Osteoblast (primary cell): ENCODE results near the gene TPH2. TPM values are rescaled to one million over a fixed set of nuclear protein-coding genes. Genes with fewer than 3 reads are reported as not detected.
A peak's percentile ranks its signal among the peaks of the same experiment; 100 is the strongest.

ENCODE experiments used
- DNase-seq: peaks from one replicate; pipeline ENCODE4 v3.0.0; 2011; ENCODE audit warnings: low spot score, mixed read lengths; ENCODE audit not compliant: insufficient read length; ENCODE audit errors: missing footprints
- H2AFZ ChIP-seq: 2 replicates; pipeline ENCODE4 v1.6.0; 2011; ENCODE audit warnings: mild to moderate bottlenecking, low read length
- H3K27ac ChIP-seq: 2 replicates; pipeline ENCODE4 v1.5.1; 2011; ENCODE audit warnings: mild to moderate bottlenecking, low read depth, low read length, moderate library complexity
- H3K27me3 ChIP-seq: 2 replicates; pipeline ENCODE4 v1.6.0; 2012; ENCODE audit warnings: mild to moderate bottlenecking, control low read depth, inconsistent platforms, low read length, moderate library complexity; ENCODE audit not compliant: insufficient read depth
- H3K36me3 ChIP-seq: 2 replicates; pipeline ENCODE4 v1.5.1; 2011; ENCODE audit warnings: mild to moderate bottlenecking, low read length, control low read depth, moderate library complexity; ENCODE audit not compliant: insufficient read depth
- H3K4me1 ChIP-seq: 2 replicates; pipeline ENCODE4 v1.5.1; 2011; ENCODE audit warnings: mild to moderate bottlenecking, low read length, control low read depth, moderate library complexity; ENCODE audit not compliant: insufficient read depth
- H3K4me2 ChIP-seq: 2 replicates; pipeline ENCODE4 v1.6.0; 2011; ENCODE audit warnings: mild to moderate bottlenecking, low read length; ENCODE audit not compliant: insufficient read depth
- H3K4me3 ChIP-seq: fragments of 200-600 bp; sonication (generic); 3 replicates; pipeline ENCODE4 v1.5.1; 2012; ENCODE audit warnings: mild to moderate bottlenecking, low read length, inconsistent platforms; ENCODE audit not compliant: insufficient read depth
- H3K79me2 ChIP-seq: 2 replicates; pipeline ENCODE4 v1.6.0; 2012; ENCODE audit warnings: mild to moderate bottlenecking, low read length, control low read depth, inconsistent platforms; ENCODE audit not compliant: insufficient read depth
- H3K9me3 ChIP-seq: 2 replicates; pipeline ENCODE4 v1.5.1; 2011; ENCODE audit warnings: low read depth, low read length, control low read depth
- H4K20me1 ChIP-seq: 2 replicates; pipeline ENCODE4 v1.6.0; 2012; ENCODE audit warnings: mild to moderate bottlenecking, low read length, control low read depth; ENCODE audit not compliant: insufficient read depth
- total RNA-seq: library from RNA; depleted of rRNA; stranded (reverse); fragments of >200 nt; gene quantifications from 2 replicates; pipeline ENCODE4 v1.2.3, GENCODE V29; 2012
- TF ChIP-seq, protein P1 (sequence below): IDR thresholded peaks from 2 replicates; pipeline ENCODE4 v1.5.1; 2011; ENCODE audit warnings: mild to moderate bottlenecking, low read depth, low read length, moderate library complexity; ENCODE audit errors: extremely low read depth

The TPH2 gene
- total RNA-seq, 1 donor, result under 0.01 TPM

DNA sequence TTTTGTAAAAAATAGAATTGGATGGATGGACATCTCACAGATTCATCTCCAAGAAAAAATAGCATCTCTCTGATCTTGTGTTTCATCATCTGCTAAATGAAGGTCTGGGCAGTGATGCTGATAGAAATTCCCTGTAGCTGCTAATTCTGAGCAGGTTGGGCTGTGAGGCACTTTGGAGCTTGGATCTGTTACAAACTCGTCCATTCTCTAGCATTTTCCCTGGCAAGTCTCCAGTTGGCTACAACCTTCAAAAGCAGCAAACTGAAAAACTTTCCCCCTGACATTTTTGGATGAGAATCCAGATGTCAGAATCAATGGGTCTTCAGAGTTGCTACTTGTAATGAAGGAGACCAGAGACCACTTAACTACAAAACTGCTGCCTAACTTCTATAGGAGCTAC lies 72.7 kb downstream of the TPH2 start:
- Histone ChIP-seq H3K27me3 (no peaks in the 10 kb centered on the region), H3K4me2 (no peak overlapping the region), H4K20me1 (no peaks in the 10 kb centered on the region), H3K36me3 (no peaks in the 10 kb centered on the region), H3K4me1 (no peaks in the 10 kb centered on the region), H2AFZ (no peak overlapping the region), H3K27ac (no peak overlapping the region), H3K4me3 (no peak overlapping the region), H3K79me2 (no peaks in the 10 kb centered on the region), H3K9me3 (no peaks in the 10 kb centered on the region)
- DNase-seq, result no peak
- TF ChIP-seq, protein P1, sequence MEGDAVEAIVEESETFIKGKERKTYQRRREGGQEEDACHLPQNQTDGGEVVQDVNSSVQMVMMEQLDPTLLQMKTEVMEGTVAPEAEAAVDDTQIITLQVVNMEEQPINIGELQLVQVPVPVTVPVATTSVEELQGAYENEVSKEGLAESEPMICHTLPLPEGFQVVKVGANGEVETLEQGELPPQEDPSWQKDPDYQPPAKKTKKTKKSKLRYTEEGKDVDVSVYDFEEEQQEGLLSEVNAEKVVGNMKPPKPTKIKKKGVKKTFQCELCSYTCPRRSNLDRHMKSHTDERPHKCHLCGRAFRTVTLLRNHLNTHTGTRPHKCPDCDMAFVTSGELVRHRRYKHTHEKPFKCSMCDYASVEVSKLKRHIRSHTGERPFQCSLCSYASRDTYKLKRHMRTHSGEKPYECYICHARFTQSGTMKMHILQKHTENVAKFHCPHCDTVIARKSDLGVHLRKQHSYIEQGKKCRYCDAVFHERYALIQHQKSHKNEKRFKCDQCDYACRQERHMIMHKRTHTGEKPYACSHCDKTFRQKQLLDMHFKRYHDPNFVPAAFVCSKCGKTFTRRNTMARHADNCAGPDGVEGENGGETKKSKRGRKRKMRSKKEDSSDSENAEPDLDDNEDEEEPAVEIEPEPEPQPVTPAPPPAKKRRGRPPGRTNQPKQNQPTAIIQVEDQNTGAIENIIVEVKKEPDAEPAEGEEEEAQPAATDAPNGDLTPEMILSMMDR, result no peak

GRCh38 chr12:72012874-72013273 lies 74.2 kb downstream of the TPH2 start:
- TF ChIP-seq, protein P1, result no peak
- DNase-seq, result no peak

DNA sequence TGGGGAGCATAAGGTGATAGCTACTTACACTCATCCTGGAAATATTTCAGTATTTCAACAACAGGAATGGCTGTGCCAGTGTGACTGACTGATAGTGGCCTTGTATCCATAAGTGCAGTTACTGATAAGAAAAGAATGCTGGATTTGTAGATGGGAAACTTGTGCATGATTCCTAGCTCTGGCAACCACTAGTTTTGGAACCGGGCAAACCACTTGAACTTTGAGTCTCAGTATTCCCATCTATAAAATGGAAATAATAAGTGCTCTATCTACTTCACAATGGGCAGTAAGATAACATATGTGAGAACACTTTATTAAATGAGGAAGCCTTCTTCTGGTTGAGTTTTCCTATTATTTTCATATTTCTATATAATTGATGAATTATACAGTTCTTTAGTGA lies 77.2 kb downstream of the TPH2 start:
- DNase-seq, result no peak
- Histone ChIP-seq H3K27me3 (no peaks in the 10 kb centered on the region), H4K20me1 (no peaks in the 10 kb centered on the region), H3K4me2 (no peak overlapping the region), H2AFZ (no peak overlapping the region), H3K9me3 (no peaks in the 10 kb centered on the region), H3K27ac (no peak overlapping the region), H3K36me3 (no peaks in the 10 kb centered on the region), H3K4me1 (no peaks in the 10 kb centered on the region), H3K4me3 (no peak overlapping the region), H3K79me2 (no peaks in the 10 kb centered on the region)
- TF ChIP-seq, protein P1, result no peak

More at GRCh38 chr12:72012874-72013273, 74.2 kb downstream of the TPH2 start:
- Histone ChIP-seq H3K9me3 (no peaks in the 10 kb centered on the region), H3K4me1 (no peaks in the 10 kb centered on the region), H3K4me2 (no peak overlapping the region), H3K4me3 (no peak overlapping the region), H3K27ac (no peak overlapping the region), H2AFZ (no peak overlapping the region), H4K20me1 (no peaks in the 10 kb centered on the region), H3K27me3 (no peaks in the 10 kb centered on the region), H3K36me3 (no peaks in the 10 kb centered on the region), H3K79me2 (no peaks in the 10 kb centered on the region)

DNA sequence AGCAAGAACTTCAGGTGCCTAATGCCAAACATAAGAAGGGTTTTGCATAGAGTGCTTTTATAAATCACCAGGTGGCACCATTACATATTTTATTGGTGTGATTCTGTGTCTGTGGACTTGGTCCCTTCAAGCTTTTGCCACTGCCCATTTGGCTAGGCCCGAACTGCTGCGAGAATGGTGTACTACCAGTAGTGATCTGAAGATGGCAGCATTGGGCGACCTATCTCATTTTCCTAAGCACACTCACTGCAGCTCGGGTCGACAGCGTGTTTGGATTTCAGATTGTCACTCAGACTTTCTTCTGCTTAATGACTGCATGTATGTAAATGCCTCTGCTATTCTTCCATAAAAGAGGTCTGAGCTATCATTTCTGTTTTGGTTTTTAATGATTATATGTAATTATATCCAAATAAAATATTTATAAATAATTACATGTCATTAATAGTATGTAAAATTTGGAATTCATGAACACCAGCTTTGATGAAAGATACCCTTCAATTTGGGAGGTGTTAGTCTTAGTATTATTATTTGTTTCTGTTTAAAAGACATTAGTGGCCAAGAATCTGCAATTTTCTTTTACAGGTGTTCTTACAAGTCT lies 78.5 kb downstream of the TPH2 start:
- H3K27ac ChIP-seq, result no peak overlapping the region
- H3K4me1 ChIP-seq, result no peaks in the 10 kb centered on the region
- no peak overlapping the region for H3K4me3 ChIP-seq
- H3K27me3 ChIP-seq, result no peaks in the 10 kb centered on the region
- peak; percentile 25 for DNase-seq
- no peaks in the 10 kb centered on the region for H3K36me3 ChIP-seq
- H4K20me1 ChIP-seq, result no peaks in the 10 kb centered on the region
- peak overlapping the region; percentile 24 for H3K4me2 ChIP-seq
- TF ChIP-seq, protein P1, result peak; percentile 80
- H2AFZ ChIP-seq, result no peak overlapping the region
- no peaks in the 10 kb centered on the region for H3K9me3 ChIP-seq
- H3K79me2 ChIP-seq, result no peaks in the 10 kb centered on the region
